ENCODE data around the gene SLC7A4.

SLC7A4 gene

GRCh38 chr22:20998411-20999336 lies 33.7 kb downstream of the SLC7A4 start:
- no peak for DNase-seq (ENCODE audit: low read depth)

GRCh38 chr22:20997536-20998257 lies 34.7 kb downstream of the SLC7A4 start:
- DNase-seq (ENCODE audit: low read depth): no peak

- no peak for DNase-seq (ENCODE audit: low read depth)
Observed at GRCh38 chr22:20996598-20997535, 35.5 kb downstream of the SLC7A4 start.

GRCh38 chr22:20996031-20996410 lies 36.3 kb downstream of the SLC7A4 start:
- DNase-seq (ENCODE audit: low read depth): no peak

GRCh38 chr22:20995329-20996030 lies 36.9 kb downstream of the SLC7A4 start:
- DNase-seq (ENCODE audit: low read depth): no peak

- no peak for DNase-seq (ENCODE audit: low read depth)
Observed at GRCh38 chr22:20994902-20995241, 37.5 kb downstream of the SLC7A4 start.

- DNase-seq (ENCODE audit: low read depth): no peak
Observed at GRCh38 chr22:20994128-20994901, 38.0 kb downstream of the SLC7A4 start.

GRCh38 chr22:20993304-20994127 lies 38.8 kb downstream of the SLC7A4 start:
- no peak for DNase-seq (ENCODE audit: low read depth)

GRCh38 chr22:20992456-20993303 lies 39.7 kb downstream of the SLC7A4 start:
- no peak for DNase-seq (ENCODE audit: low read depth)

- DNase-seq (ENCODE audit: low read depth): no peak
Observed at GRCh38 chr22:20992056-20992442, 40.3 kb downstream of the SLC7A4 start.

- DNase-seq (ENCODE audit: low read depth): no peak
Observed at GRCh38 chr22:20991252-20992055, 40.9 kb downstream of the SLC7A4 start.

- DNase-seq (ENCODE audit: low read depth): no peak
Observed at GRCh38 chr22:20990184-20991180, 41.9 kb downstream of the SLC7A4 start.

- no peak for DNase-seq (ENCODE audit: low read depth)
Observed at GRCh38 chr22:20989323-20990138, 42.8 kb downstream of the SLC7A4 start.

GRCh38 chr22:20988573-20989322 lies 43.6 kb downstream of the SLC7A4 start:
- no peak for DNase-seq (ENCODE audit: low read depth)

GRCh38 chr22:20987375-20987774 lies 45.0 kb downstream of the SLC7A4 start:
- no peak for DNase-seq (ENCODE audit: low read depth)
